IMR-90 (cell line): ENCODE measurements around the gene KCNJ6. TPM values are rescaled to one million over a fixed set of nuclear protein-coding genes. Genes with fewer than 3 reads are reported as not detected.

Source experiments
- ATAC-seq: fragments of 200-7000 bp; cut with Tn5 transposase; 2 replicates; pipeline ENCODE4 v1.9.1; 2020; ENCODE audit warnings: low read depth, mild to moderate bottlenecking, moderate library complexity
- BruUV-seq: library from RNA; stranded (reverse); fragments of 400-500 nt; replicated peaks from 2 replicates; lab custom pipeline; 2021; lab: Mats Ljungman, UMichigan
- CTCF ChIA-PET: fragments of 300-600 bp; formaldehyde crosslinking; extraction: SDS; loops from one replicate; lab custom pipeline; 2021; ENCODE audit warnings: antibody characterized with exemption; lab: Yijun Ruan, JAX
- POLR2A ChIA-PET: fragments of 300-600 bp; sonication (Branson Sonifier 250); formaldehyde crosslinking; loops from one replicate; lab custom pipeline; 2022; ENCODE audit warnings: antibody characterized with exemption; ENCODE audit not compliant: unreplicated experiment; lab: Charles Lee
- DNase-seq: peaks from one replicate; pipeline ENCODE4 v3.0.0; 2013
- H2AFZ ChIP-seq: replicated peaks from 2 replicates; pipeline ENCODE3; 2013; ENCODE audit warnings: low read length, mild to moderate bottlenecking; ENCODE audit not compliant: poor library complexity
- H2AK5ac ChIP-seq: 2 replicates; pipeline ENCODE4 v1.6.1; 2013; ENCODE audit warnings: low read depth, low read length, inconsistent platforms
- H2AK9ac ChIP-seq: replicated peaks from 2 replicates; pipeline ENCODE3; 2013; ENCODE audit warnings: mild to moderate bottlenecking, low read depth, low read length, moderate library complexity; ENCODE audit not compliant: poor library complexity
- H2BK120ac ChIP-seq: 2 replicates; pipeline ENCODE4 v1.6.1; 2013; ENCODE audit warnings: low read depth, low read length, inconsistent platforms
- H2BK15ac ChIP-seq: 3 replicates; pipeline ENCODE4 v1.6.1; 2013; ENCODE audit warnings: low read depth, low read length, inconsistent platforms
- H2BK20ac ChIP-seq: 2 replicates; pipeline ENCODE4 v1.6.1; 2013; ENCODE audit warnings: low read depth, mild to moderate bottlenecking, inconsistent platforms, low read length, moderate library complexity
- H2BK5ac ChIP-seq: 2 replicates; pipeline ENCODE4 v1.6.1; 2013; ENCODE audit warnings: mild to moderate bottlenecking, low read depth, low read length, inconsistent platforms; ENCODE audit not compliant: poor library complexity, severe bottlenecking
- H3K14ac ChIP-seq: replicated peaks from 2 replicates; pipeline ENCODE4 v1.6.1; 2013; ENCODE audit warnings: low read depth, low read length, inconsistent platforms
- H3K18ac ChIP-seq: 2 replicates; pipeline ENCODE4 v1.6.1; 2013; ENCODE audit warnings: low read depth, low read length, control low read depth
- H3K23ac ChIP-seq: 2 replicates; pipeline ENCODE4 v1.6.1; 2013; ENCODE audit warnings: low read depth, low read length, inconsistent platforms
- H3K27ac ChIP-seq: 2 replicates; pipeline ENCODE4 v1.5.1; 2013; ENCODE audit warnings: mild to moderate bottlenecking, control low read depth, low read length; ENCODE audit not compliant: insufficient read depth
- H3K27me3 ChIP-seq: 2 replicates; pipeline ENCODE4 v1.6.1; 2013; ENCODE audit warnings: low read length; ENCODE audit not compliant: control insufficient read depth, insufficient read depth
- H3K36me3 ChIP-seq: 2 replicates; pipeline ENCODE4 v1.6.1; 2013; ENCODE audit warnings: low read length, mixed read lengths; ENCODE audit not compliant: control insufficient read depth, insufficient read depth
- H3K4ac ChIP-seq: 2 replicates; pipeline ENCODE4 v1.6.1; 2013; ENCODE audit warnings: low read depth, low read length, inconsistent platforms
- H3K4me1 ChIP-seq: 2 replicates; pipeline ENCODE4 v1.6.1; 2013; ENCODE audit warnings: low read length, mixed read lengths; ENCODE audit not compliant: control insufficient read depth, insufficient read depth
- H3K4me2 ChIP-seq: 2 replicates; pipeline ENCODE4 v1.6.1; 2013; ENCODE audit warnings: low read depth, mild to moderate bottlenecking, control low read depth, low read length, moderate library complexity
- H3K4me3 ChIP-seq: 2 replicates; pipeline ENCODE4 v1.5.1; 2013; ENCODE audit warnings: low read depth, mild to moderate bottlenecking, control low read depth, low read length, moderate library complexity; ENCODE audit not compliant: insufficient read depth
- H3K56ac ChIP-seq: 2 replicates; pipeline ENCODE4 v1.6.1; 2013; ENCODE audit warnings: low read length, inconsistent platforms; ENCODE audit not compliant: insufficient read depth; ENCODE audit errors: extremely low read depth
- H3K79me1 ChIP-seq, 2 experiments: 2 replicates each; pipeline ENCODE4 v1.6.1; 2013; ENCODE audit warnings: low read length in 2 of 2, inconsistent platforms in 1 of 2, low read depth in 1 of 2
- H3K9ac ChIP-seq: 2 replicates; pipeline ENCODE4 v1.6.1; 2013; ENCODE audit warnings: low read depth, low read length, control low read depth
- H3K9me1 ChIP-seq: 2 replicates; pipeline ENCODE4 v1.6.1; 2013; ENCODE audit warnings: low read length, inconsistent platforms; ENCODE audit not compliant: insufficient read depth
- H3K9me3 ChIP-seq: 2 replicates; pipeline ENCODE4 v1.6.1; 2013; ENCODE audit warnings: low read length; ENCODE audit not compliant: control insufficient read depth, insufficient read depth
- H4K20me1 ChIP-seq: 2 replicates; pipeline ENCODE4 v1.6.1; 2013; ENCODE audit warnings: low read length, inconsistent platforms; ENCODE audit not compliant: insufficient read depth
- H4K5ac ChIP-seq: 2 replicates; pipeline ENCODE4 v1.6.1; 2013; ENCODE audit warnings: mild to moderate bottlenecking, low read depth, low read length, control low read depth
- H4K8ac ChIP-seq, 2 experiments: 2 replicates each; pipeline ENCODE4 v1.6.1; 2013; ENCODE audit warnings: low read depth in 2 of 2, low read length in 2 of 2, control low read depth in 1 of 2, inconsistent platforms in 1 of 2
- H4K91ac ChIP-seq: 2 replicates; pipeline ENCODE4 v1.6.1; 2013; ENCODE audit warnings: low read depth, low read length, inconsistent platforms; ENCODE audit not compliant: insufficient read depth
- CHD1 ChIP-seq: IDR thresholded peaks from 2 replicates; pipeline ENCODE4 v1.6.1; 2012; ENCODE audit warnings: low read depth, low read length, improper control_type of control experiment
- NFE2L2 ChIP-seq: fragments of 150-350 bp; IDR thresholded peaks from 2 replicates; pipeline ENCODE4 v1.6.1; 2016; ENCODE audit warnings: low read depth, mild to moderate bottlenecking, low read length
- RAD21 ChIP-seq: IDR thresholded peaks from 2 replicates; pipeline ENCODE4 v1.6.1; 2012; ENCODE audit warnings: low read length, improper control_type of control experiment
- SMC3 ChIP-seq: fragments of 150-350 bp; IDR thresholded peaks from 2 replicates; pipeline ENCODE4 v1.6.1; 2016; ENCODE audit warnings: low read depth, mild to moderate bottlenecking, antibody characterized with exemption, low read length, moderate library complexity
- WGBS, 2 experiments: methylation state at CpG; one replicate each; pipeline versions ENCODE4 v1.1.5 to v1.1.7; 2013; ENCODE audit warnings: missing lambda C conversion rate in 2 of 2; ENCODE audit not compliant: insufficient read length in 1 of 2; ENCODE audit errors: extremely low coverage in 2 of 2; 5-methylcytosine and 5-hydroxymethylcytosine counted together
- dilution Hi-C: fragments of 300-500 bp; cut with HindIII; formaldehyde crosslinking; loops from one replicate; pipeline ENCODE4 v1.14.3; 2018; ENCODE audit warnings: low sequenced_read_pairs; ENCODE audit not compliant: unreplicated experiment
- in situ Hi-C: fragments of 300-500 bp; cut with MboI; formaldehyde crosslinking; loops from 3 replicates; pipeline ENCODE4 v1.14.3; 2019; ENCODE audit warnings: low sequenced_read_pairs, inconsistent platforms, mixed read lengths
- intact Hi-C: fragments of 100-400 bp; cut with micrococcal nuclease; formaldehyde crosslinking; loops from 2 replicates; pipeline ENCODE4 v1.10.0; 2022
- polyA plus RNA-seq, 3 experiments: library from polyadenylated mRNA; depleted of rRNA; stranded (reverse); fragments of >200 nt; gene quantifications; 2 replicates each; pipeline ENCODE4 v1.2.3, GENCODE V29; 2012; ENCODE audit warnings: low replicate concordance in 1 of 3
- total RNA-seq: library from RNA; depleted of rRNA; stranded (reverse); fragments of >200 nt; gene quantifications from 2 replicates; pipeline ENCODE4 v1.2.3, GENCODE V29; 2012

Gene KCNJ6
- total and polyA plus RNA-seq, 2 of the 4 experiments (the other 2 are of a cell fraction): under 0.01 to 0.02 TPM

DNA sequence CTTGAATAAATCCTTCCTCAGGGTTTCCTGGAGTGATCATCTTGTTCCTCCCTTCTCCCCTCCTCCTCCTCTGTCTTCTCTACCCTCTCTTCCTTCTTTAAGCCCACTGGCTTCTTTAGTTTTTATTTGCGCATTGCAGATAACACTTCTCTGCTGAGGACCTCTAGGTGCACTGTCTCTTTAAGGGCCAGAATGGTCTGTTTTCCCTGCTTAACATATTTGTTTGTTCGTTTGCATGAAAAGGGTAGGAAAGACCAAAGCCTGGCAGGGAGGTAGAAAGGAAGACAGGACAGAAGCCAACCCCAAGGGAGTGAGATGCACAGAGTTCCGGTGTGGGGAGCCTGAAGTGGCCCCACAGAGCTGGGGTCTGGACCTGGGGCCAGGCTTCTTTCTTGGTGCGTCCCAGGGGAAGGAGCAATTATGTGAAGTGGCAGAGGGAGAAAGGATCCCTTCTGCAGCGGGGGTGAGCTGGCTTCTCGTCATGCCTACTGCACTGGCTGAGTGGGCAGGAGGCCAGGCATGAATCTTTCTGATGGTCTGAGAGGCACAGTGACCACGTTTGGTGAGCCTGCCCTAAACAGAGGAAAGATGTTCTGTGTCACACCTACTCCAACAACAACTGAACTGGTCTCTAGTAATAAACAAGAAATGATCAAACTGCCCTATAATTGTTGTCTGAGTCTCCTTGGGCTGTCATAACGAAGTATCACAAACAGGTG is 232.7 kb downstream of the KCNJ6 start:
- H2AFZ ChIP-seq: no peak overlapping the region
- in situ Hi-C loops: no loop called here

More for the DNA sequence above, 232.7 kb downstream of the KCNJ6 start:
- Histone ChIP-seq H3K9ac (no peak overlapping the region), H3K4me3 (no peak overlapping the region), H3K4me2 (no peak overlapping the region), H3K18ac (no peak overlapping the region), H4K20me1 (no peaks in the 10 kb centered on the region), H3K14ac (no peak overlapping the region), H3K9me3 (no peaks in the 10 kb centered on the region), H3K4me1 (no peaks in the 10 kb centered on the region), H3K27ac (no peak overlapping the region), H3K23ac (no peak overlapping the region), H3K36me3 (no peaks in the 10 kb centered on the region), H2BK20ac (no peak overlapping the region), H4K8ac (no peak overlapping the region), H2BK15ac (no peak overlapping the region), H3K9me1 (no peaks in the 10 kb centered on the region), H2AK9ac (no peak overlapping the region), H2BK5ac (no peak overlapping the region), H3K4ac (no peak overlapping the region), H4K5ac (no peak overlapping the region), H2AK5ac (no peak overlapping the region), H2BK120ac (no peak overlapping the region), H4K91ac (no peak overlapping the region), H3K27me3 (peaks cover 16% of the 10 kb centered on the region), H3K56ac (no peak overlapping the region), H3K79me1 (no peaks in the 10 kb centered on the region)
- DNase-seq (no peak), ATAC-seq (no peak)
- WGBS, 2 experiments: 33% methylated on average over 1 of the region's 8 CpGs; no CpG with 5 or more reads in 1 of the 2 experiments
- TF ChIP-seq NFE2L2: no peak
- no peak for TF ChIP-seq SMC3
- TF ChIP-seq CHD1: no peak
- TF ChIP-seq RAD21: no peak
- ChIA-PET POLR2A (no interaction called here), CTCF (no interaction called here)
- dilution Hi-C loops (no loop called here), intact Hi-C loops (no loop called here)
- BruUV-seq: no TSS peak
